Fibroblast of lung (primary cell): Measurements from ENCODE around the gene DUSP23. TPM values are rescaled to one million over a fixed set of nuclear protein-coding genes. Genes with fewer than 3 reads are reported as not detected.

ENCODE experiments used
- DNase-seq, 2 donors: peaks; one replicate each; pipeline versions ENCODE4 v3.0.0 to v3.0.0-alpha.2; 2010; ENCODE audit warnings: low read depth in 2 of 2
- H2AFZ ChIP-seq: 2 replicates; pipeline ENCODE4 v1.5.1; 2012; ENCODE audit warnings: low read length, control low read depth, inconsistent platforms
- H3K27ac ChIP-seq: 2 replicates; pipeline ENCODE4 v1.5.1; 2011; ENCODE audit warnings: low read length, control low read depth; ENCODE audit not compliant: insufficient read depth
- H3K27me3 ChIP-seq: 2 replicates; pipeline ENCODE4 v1.5.1; 2011; ENCODE audit warnings: mild to moderate bottlenecking, low read length; ENCODE audit not compliant: control insufficient read depth, insufficient read depth
- H3K36me3 ChIP-seq: 2 replicates; pipeline ENCODE4 v1.5.1; 2011; ENCODE audit warnings: low read length; ENCODE audit not compliant: control insufficient read depth, insufficient read depth
- H3K4me1 ChIP-seq: 2 replicates; pipeline ENCODE4 v1.5.1; 2011; ENCODE audit warnings: low read length; ENCODE audit not compliant: control insufficient read depth, insufficient read depth; ENCODE audit errors: extremely low read depth
- H3K4me2 ChIP-seq: 2 replicates; pipeline ENCODE4 v1.5.1; 2011; ENCODE audit warnings: low read length, control low read depth; ENCODE audit not compliant: insufficient read depth; ENCODE audit errors: extremely low read depth
- H3K4me3 ChIP-seq, 4 experiments: fragments of 200-600 bp in 1 of 4; sonication (generic) in 1 of 4; replicated peaks in 1 of 4; 2 replicates each; pipeline ENCODE4 v1.5.1; 2011 to 2016; ENCODE audit warnings: low read length in 4 of 4, low read depth in 3 of 4, mild to moderate bottlenecking in 3 of 4, control low read depth in 2 of 4, inconsistent platforms in 1 of 4, mixed read lengths in 1 of 4; ENCODE audit not compliant: insufficient read depth in 1 of 4; ENCODE audit errors: control extremely low read depth in 1 of 4
- H3K79me2 ChIP-seq: 2 replicates; pipeline ENCODE4 v1.5.1; 2012; ENCODE audit warnings: mild to moderate bottlenecking, low read length, inconsistent platforms; ENCODE audit not compliant: control insufficient read depth, insufficient read depth
- H3K9ac ChIP-seq: 2 replicates; pipeline ENCODE4 v1.5.1; 2011; ENCODE audit warnings: mild to moderate bottlenecking, low read length, control low read depth; ENCODE audit not compliant: insufficient read depth
- H3K9me3 ChIP-seq: 2 replicates; pipeline ENCODE4 v1.5.1; 2012; ENCODE audit warnings: low read depth, low read length; ENCODE audit not compliant: control insufficient read depth, insufficient read depth
- H4K20me1 ChIP-seq: 2 replicates; pipeline ENCODE4 v1.5.1; 2011; ENCODE audit warnings: low read length; ENCODE audit not compliant: control insufficient read depth, insufficient read depth; ENCODE audit errors: extremely low read depth
- EZH2 ChIP-seq: IDR thresholded peaks from 2 replicates; pipeline ENCODE4 v1.5.1; 2012; ENCODE audit warnings: low read length, control low read depth, mild to moderate bottlenecking; ENCODE audit errors: missing control alignments
- polyA plus RNA-seq, 2 donors: library from polyadenylated mRNA; depleted of rRNA in 1 of 2; stranded (reverse) in 1 of 2; unstranded in 1 of 2; fragments of >200 nt; gene quantifications; 2 replicates each; pipeline ENCODE4 v1.2.1, GENCODE V29; 2011 to 2012; ENCODE audit warnings: missing spikeins in 1 of 2
- total RNA-seq: library from RNA; depleted of rRNA; stranded (reverse); fragments of >200 nt; gene quantifications from 2 replicates; pipeline ENCODE4 v1.2.1, GENCODE V29; 2014
- TF ChIP-seq, protein P1 (sequence below), 2 donors: IDR thresholded peaks in 1 of 2; conservative IDR thresholded peaks in 1 of 2; 1 replicate in 1 of 2; 2 replicates in 1 of 2; pipeline ENCODE4 v1.5.1; 2011 to 2012; ENCODE audit warnings: low read length in 2 of 2, control low read depth in 1 of 2, inconsistent platforms in 1 of 2, low read depth in 1 of 2, mild to moderate bottlenecking in 1 of 2

Gene DUSP23
- total and polyA plus RNA-seq, 2 donors (not counting 1 experiment from before 2014, with no cell fraction given): 4.7 to 11.6 TPM

DNA sequence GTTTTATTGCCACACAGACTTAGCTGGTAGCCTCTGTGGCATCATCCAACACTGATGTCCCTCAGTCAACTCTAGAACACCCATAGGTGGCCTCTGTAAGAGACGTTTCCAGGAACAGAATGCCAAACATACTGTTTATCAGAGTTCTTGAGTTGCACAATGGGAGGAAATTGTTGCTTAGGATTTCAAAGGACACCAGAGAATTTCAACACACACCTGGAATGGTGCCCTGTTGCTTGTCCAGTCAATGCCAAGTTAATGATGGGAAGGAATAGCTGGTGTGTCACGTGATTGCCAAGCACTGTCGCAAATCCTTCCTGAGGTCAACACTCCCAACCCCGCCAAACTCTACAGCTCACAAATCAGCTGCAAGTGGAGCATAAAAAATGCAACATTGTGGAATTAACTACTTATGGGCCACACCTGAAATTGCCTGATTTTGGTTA is 28.6 kb upstream of the DUSP23 start:
- DNase-seq: peak; percentile 2 to 65
- Histone ChIP-seq H3K36me3 (no peaks in the 10 kb centered on the region), H3K27me3 (no peaks in the 10 kb centered on the region)

DNA sequence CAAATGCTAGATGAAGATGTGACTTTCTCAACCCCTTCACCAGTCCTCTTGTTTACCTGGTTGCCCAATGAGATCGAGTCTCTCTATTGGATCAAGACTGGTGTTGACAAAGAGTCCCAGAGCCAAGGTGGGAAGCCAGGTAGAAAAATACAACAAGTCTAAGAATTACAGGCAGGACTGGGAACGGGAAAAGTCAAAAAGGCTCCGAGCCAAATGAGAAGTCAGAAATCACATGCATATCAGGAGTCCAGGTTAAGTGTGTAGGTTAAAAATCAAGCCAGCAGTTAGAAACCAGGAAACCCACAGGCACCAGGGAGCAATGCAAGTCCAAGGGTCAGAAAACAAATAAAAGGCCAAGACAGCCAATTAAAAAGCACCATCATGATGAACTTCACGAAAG is 27.4 kb upstream of the DUSP23 start:
- Histone ChIP-seq H4K20me1 (no peaks in the 10 kb centered on the region), H3K79me2 (no peaks in the 10 kb centered on the region), H3K4me3 (no peak overlapping the region), H3K9ac (no peak overlapping the region), H3K4me2 (no peak overlapping the region), H3K9me3 (no peaks in the 10 kb centered on the region), H2AFZ (no peak overlapping the region), H3K36me3 (no peaks in the 10 kb centered on the region), H3K4me1 (no peaks in the 10 kb centered on the region), H3K27ac (no peak overlapping the region), H3K27me3 (no peaks in the 10 kb centered on the region)
- TF ChIP-seq, protein P1, sequence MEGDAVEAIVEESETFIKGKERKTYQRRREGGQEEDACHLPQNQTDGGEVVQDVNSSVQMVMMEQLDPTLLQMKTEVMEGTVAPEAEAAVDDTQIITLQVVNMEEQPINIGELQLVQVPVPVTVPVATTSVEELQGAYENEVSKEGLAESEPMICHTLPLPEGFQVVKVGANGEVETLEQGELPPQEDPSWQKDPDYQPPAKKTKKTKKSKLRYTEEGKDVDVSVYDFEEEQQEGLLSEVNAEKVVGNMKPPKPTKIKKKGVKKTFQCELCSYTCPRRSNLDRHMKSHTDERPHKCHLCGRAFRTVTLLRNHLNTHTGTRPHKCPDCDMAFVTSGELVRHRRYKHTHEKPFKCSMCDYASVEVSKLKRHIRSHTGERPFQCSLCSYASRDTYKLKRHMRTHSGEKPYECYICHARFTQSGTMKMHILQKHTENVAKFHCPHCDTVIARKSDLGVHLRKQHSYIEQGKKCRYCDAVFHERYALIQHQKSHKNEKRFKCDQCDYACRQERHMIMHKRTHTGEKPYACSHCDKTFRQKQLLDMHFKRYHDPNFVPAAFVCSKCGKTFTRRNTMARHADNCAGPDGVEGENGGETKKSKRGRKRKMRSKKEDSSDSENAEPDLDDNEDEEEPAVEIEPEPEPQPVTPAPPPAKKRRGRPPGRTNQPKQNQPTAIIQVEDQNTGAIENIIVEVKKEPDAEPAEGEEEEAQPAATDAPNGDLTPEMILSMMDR (conservative IDR thresholded peaks at IDR 0.05 in 1 of 2, IDR thresholded peaks at IDR 0.05 in 1 of 2; ENCODE audit: low read depth in 1 of 2, low read length in 2 of 2): no peak
- no peak for TF ChIP-seq EZH2
- no peak for DNase-seq

More for the DNA sequence above, 28.6 kb upstream of the DUSP23 start:
- no peaks in the 10 kb centered on the region for H4K20me1 ChIP-seq
- H3K9me3 ChIP-seq: no peaks in the 10 kb centered on the region
- no peak overlapping the region for H3K4me2 ChIP-seq
- H3K79me2 ChIP-seq: no peaks in the 10 kb centered on the region
- H3K4me1 ChIP-seq: no peaks in the 10 kb centered on the region
- no peak overlapping the region for H3K4me3 ChIP-seq
- TF ChIP-seq, protein P1 (conservative IDR thresholded peaks at IDR 0.05 in 1 of 2, IDR thresholded peaks at IDR 0.05 in 1 of 2; ENCODE audit: low read depth in 1 of 2, low read length in 2 of 2): no peak
- no peak for TF ChIP-seq EZH2
- H3K27ac ChIP-seq: no peak overlapping the region
- H3K9ac ChIP-seq: no peak overlapping the region
- no peak overlapping the region for H2AFZ ChIP-seq

- TF ChIP-seq, protein P1 (conservative IDR thresholded peaks at IDR 0.05 in 1 of 2, IDR thresholded peaks at IDR 0.05 in 1 of 2; ENCODE audit: low read depth in 1 of 2, low read length in 2 of 2): no peak
- no peak for TF ChIP-seq EZH2
These were observed 25.2 kb upstream of the DUSP23 start for GRCh38 chr1:159755451-159756007.

More at GRCh38 chr1:159755451-159756007, 25.2 kb upstream of the DUSP23 start:
- no peak overlapping the region for H3K9ac ChIP-seq
- H3K27me3 ChIP-seq: no peaks in the 10 kb centered on the region
- no peak overlapping the region for H2AFZ ChIP-seq
- no peak overlapping the region for H3K4me3 ChIP-seq
- no peak for DNase-seq
- no peaks in the 10 kb centered on the region for H4K20me1 ChIP-seq
- H3K79me2 ChIP-seq: no peaks in the 10 kb centered on the region
- no peak overlapping the region for H3K4me2 ChIP-seq
- H3K4me1 ChIP-seq: no peaks in the 10 kb centered on the region
- no peak overlapping the region for H3K27ac ChIP-seq
- no peaks in the 10 kb centered on the region for H3K9me3 ChIP-seq
- H3K36me3 ChIP-seq: no peaks in the 10 kb centered on the region
